Activated B cell treated with CpG ODN at 0.5 μM for 24 hours (primary cell): Measurements from ENCODE around the gene VAC14. TPM values are rescaled to one million over a fixed set of nuclear protein-coding genes. Genes with fewer than 3 reads are reported as not detected.

Experiments
- ATAC-seq: fragments of 200-7000 bp; cut with Tn5 transposase; one replicate; pipeline ENCODE4 v1.10.0; 2021; ENCODE audit warnings: low read depth, mild to moderate bottlenecking, moderate library complexity
- CTCF ChIA-PET: fragments of 350-600 bp; sonication (Branson Sonifier 250); formaldehyde crosslinking; loops from one replicate; lab custom pipeline; 2021; ENCODE audit warnings: antibody characterized with exemption; lab: Charles Lee
- POLR2A ChIA-PET: fragments of 350-600 bp; sonication (Branson Sonifier 250); formaldehyde crosslinking; loops from one replicate; lab custom pipeline; 2021; ENCODE audit warnings: antibody characterized with exemption; lab: Charles Lee
- DNase-seq: peaks from one replicate; pipeline ENCODE4 v3.0.0; 2022
- H3K27ac Mint-ChIP-seq: one replicate; pipeline ENCODE4 v1.8.0; 2020; ENCODE audit warnings: mixed read lengths
- H3K27me3 Mint-ChIP-seq: one replicate; pipeline ENCODE4 v1.8.0; 2021; ENCODE audit warnings: mixed read lengths
- H3K36me3 Mint-ChIP-seq: one replicate; pipeline ENCODE4 v1.8.0; 2021; ENCODE audit warnings: low read depth, mixed read lengths
- H3K4me1 Mint-ChIP-seq: one replicate; pipeline ENCODE4 v1.8.0; 2021; ENCODE audit warnings: mixed read lengths
- H3K4me3 Mint-ChIP-seq: one replicate; pipeline ENCODE4 v1.8.0; 2020; ENCODE audit warnings: mild to moderate bottlenecking, mixed read lengths
- H3K9me3 Mint-ChIP-seq: one replicate; pipeline ENCODE4 v1.8.0; 2020; ENCODE audit warnings: mixed read lengths
- intact Hi-C: fragments of 100-400 bp; cut with micrococcal nuclease; formaldehyde crosslinking; loops from one replicate; pipeline ENCODE4 v1.15.1; 2024
- total RNA-seq: library from RNA; stranded (reverse); gene quantifications from 2 replicates; pipeline ENCODE4 v1.2.3, GENCODE V29; 2022
- TF ChIP-seq, protein P1 (sequence below): fragments of 200-600 bp; IDR thresholded peaks from one replicate; pipeline ENCODE4 v1.8.0; 2022; ENCODE audit warnings: antibody characterized with exemption, mild to moderate bottlenecking

Gene VAC14
- total RNA-seq, 1 donor from 2014 or later: 53.4 TPM

DNA sequence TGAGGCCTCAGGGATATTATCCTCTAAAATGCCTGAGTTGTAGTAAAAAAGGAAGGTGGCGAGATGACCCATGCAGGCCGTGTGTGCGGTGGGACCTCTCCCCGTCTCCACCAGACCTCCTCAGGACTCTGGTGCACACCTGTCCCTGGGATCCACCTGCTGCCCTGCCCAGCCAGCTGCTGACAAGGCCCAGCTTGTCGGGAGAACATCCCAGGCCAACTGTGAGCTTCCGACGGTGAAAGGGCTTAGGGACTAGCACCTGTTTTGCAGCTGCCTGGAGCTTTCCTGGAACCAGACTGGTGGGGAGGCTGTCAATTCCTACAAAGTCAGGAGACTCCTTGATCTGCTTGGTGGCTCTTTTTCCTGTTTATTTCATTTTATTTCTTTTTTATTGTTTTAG lies 143.0 kb downstream of the VAC14 start:
- peaks cover 3% of the 10 kb centered on the region for H3K27me3 Mint-ChIP-seq
- no peak overlapping the region for H3K4me3 Mint-ChIP-seq
- H3K36me3 Mint-ChIP-seq: no peaks in the 10 kb centered on the region
- POLR2A ChIA-PET: no interaction called here
- CTCF ChIA-PET: no interaction called here
- no peak for DNase-seq
- no peaks in the 10 kb centered on the region for H3K9me3 Mint-ChIP-seq
- H3K27ac Mint-ChIP-seq: no peak overlapping the region
- intact Hi-C loops: loop anchor here (10.0 kb wide), 1 partner anchor 493 kb away; no protein-coding TSS in a partner anchor
- peaks cover 5% of the 10 kb centered on the region for H3K4me1 Mint-ChIP-seq
- ATAC-seq: no peak
- TF ChIP-seq, protein P1, sequence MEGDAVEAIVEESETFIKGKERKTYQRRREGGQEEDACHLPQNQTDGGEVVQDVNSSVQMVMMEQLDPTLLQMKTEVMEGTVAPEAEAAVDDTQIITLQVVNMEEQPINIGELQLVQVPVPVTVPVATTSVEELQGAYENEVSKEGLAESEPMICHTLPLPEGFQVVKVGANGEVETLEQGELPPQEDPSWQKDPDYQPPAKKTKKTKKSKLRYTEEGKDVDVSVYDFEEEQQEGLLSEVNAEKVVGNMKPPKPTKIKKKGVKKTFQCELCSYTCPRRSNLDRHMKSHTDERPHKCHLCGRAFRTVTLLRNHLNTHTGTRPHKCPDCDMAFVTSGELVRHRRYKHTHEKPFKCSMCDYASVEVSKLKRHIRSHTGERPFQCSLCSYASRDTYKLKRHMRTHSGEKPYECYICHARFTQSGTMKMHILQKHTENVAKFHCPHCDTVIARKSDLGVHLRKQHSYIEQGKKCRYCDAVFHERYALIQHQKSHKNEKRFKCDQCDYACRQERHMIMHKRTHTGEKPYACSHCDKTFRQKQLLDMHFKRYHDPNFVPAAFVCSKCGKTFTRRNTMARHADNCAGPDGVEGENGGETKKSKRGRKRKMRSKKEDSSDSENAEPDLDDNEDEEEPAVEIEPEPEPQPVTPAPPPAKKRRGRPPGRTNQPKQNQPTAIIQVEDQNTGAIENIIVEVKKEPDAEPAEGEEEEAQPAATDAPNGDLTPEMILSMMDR: no peak

DNA sequence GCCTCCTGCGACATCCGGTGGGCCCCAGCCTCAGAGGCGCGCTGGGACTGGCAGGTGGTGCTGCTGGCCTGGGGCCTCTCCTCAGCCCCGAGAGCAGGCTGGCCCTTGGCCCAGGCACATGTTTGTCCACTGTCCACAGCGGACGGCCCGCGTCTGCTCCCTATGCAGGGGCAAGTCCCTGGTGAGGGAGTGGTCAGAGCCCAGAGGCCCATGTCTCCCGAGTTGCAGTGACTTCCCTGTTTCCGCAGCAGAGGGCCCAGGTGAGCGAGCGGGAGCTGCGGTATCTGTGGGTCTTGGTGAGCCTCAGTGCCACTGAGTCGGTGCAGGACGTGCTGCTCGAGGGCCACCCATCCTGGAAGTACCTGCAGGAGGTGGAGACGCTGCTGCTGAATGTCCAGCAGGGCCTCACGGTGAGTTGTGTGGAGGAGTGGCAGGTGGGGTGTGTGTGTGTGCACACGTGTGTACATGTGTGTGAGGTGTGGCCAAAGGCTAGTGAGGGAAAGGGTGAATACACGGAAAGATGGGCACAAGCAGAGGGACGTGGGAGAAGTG lies 144.2 kb downstream of the VAC14 start:
- Mint-ChIP-seq H3K9me3 (no peaks in the 10 kb centered on the region), H3K27ac (no peak overlapping the region), H3K27me3 (peaks cover 3% of the 10 kb centered on the region), H3K4me3 (no peak overlapping the region), H3K36me3 (no peaks in the 10 kb centered on the region), H3K4me1 (peaks cover 5% of the 10 kb centered on the region)
- POLR2A ChIA-PET: no interaction called here
- CTCF ChIA-PET: no interaction called here
- ATAC-seq: no peak
- TF ChIP-seq, protein P1: no peak
- intact Hi-C loops: loop anchor here (10.0 kb wide), 1 partner anchor 492 kb away; no protein-coding TSS in a partner anchor
- DNase-seq: no peak

DNA sequence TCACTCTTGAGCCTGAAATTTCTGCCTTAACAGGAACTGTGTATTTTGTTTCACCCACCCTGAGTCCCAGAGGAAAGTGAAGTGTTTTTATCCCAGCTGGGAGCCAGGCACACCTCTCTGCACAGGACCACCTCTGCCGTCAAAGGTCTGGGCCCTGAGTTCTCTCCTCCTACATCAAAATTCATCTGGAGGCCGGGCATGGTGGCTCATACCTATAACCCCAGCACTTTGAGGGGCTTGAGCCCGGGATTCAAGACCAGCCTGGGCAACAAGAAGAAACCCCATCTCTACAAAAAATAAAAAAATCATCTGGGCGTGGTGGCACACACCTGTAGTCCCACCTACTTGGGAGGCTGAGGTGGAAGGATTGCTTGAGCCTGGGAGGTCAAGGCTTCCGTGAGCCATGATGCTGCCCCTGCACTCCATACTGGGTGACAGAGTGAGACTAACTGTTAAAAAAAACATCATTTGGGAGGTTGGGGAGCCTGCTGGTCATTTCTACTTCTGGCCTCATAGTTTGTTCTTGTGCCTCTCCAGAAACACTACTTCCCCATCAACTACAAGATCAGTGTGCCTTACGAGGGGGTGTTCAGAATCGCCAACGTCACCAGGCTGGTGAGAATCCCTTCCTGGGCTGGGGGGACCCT lies 144.8 kb downstream of the VAC14 start:
- ATAC-seq (no peak), DNase-seq (no peak)
- TF ChIP-seq, protein P1: no peak
- ChIA-PET CTCF (no interaction called here), POLR2A (no interaction called here)
- peaks cover 5% of the 10 kb centered on the region for H3K4me1 Mint-ChIP-seq
- intact Hi-C loops: loop anchor here (10.0 kb wide), 1 partner anchor 491 kb away; no protein-coding TSS in a partner anchor
- H3K27ac Mint-ChIP-seq: no peak overlapping the region
- no peaks in the 10 kb centered on the region for H3K9me3 Mint-ChIP-seq
- no peak overlapping the region for H3K4me3 Mint-ChIP-seq
- peaks cover 3% of the 10 kb centered on the region for H3K27me3 Mint-ChIP-seq
- H3K36me3 Mint-ChIP-seq: no peaks in the 10 kb centered on the region

DNA sequence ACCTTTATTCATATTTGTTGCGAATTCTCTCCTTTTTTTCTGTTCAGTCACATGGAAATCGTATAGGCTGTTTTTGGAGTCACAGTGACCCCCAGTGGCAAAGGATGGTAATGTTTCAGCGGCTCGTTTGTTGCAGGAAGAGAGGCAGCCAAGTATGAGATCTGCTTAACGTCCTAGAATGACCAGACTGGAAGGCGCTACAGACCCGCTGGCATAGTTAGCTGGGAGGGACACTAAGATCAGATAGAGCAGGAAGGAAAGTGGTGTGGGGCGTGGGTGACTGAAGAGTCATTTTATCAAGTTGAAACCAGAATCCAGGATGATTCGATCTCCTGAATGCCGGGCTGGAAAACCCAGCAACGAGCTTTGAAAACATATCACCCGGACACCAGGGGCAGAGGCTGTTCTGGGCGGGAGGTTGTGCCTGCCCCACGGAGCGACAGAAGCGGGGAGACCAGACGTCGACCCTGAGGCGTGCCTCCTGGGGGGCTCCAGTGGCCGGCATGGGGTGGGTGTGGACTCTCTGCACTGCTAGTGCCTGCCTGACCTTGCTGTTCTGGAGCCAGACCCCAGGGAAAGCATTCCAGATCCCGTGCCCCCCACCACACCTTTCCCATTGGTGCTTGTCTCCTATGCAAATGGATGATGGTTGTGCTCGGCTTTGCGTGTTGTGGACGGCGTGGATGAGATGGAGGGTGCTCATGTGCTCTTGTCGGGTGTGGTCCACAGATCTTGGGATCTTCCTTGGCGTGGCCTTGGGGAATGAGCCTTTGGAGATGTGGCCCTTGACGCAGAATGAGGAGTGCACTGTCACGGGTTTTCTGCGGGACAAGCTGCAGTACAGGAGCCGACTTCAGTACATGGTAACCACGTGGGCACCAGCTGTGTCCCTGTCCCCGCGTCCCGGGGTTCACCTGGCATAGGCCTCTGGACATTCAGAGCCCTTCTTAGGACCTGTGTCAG lies 146.9 kb downstream of the VAC14 start:
- POLR2A ChIA-PET: interaction anchor here (0.5 kb wide), 1 partner anchor 1799 kb away, joined by 4 read pairs; no protein-coding TSS in a partner anchor
- Mint-ChIP-seq H3K4me1 (peaks cover 5% of the 10 kb centered on the region), H3K36me3 (no peaks in the 10 kb centered on the region), H3K9me3 (no peaks in the 10 kb centered on the region), H3K27ac (no peak overlapping the region), H3K27me3 (peaks cover 3% of the 10 kb centered on the region), H3K4me3 (no peak overlapping the region)
- peak; percentile 82 for ATAC-seq
- DNase-seq: peak; percentile 61
- TF ChIP-seq, protein P1: peak; percentile 20
- CTCF ChIA-PET: interaction anchor here (0.9 to 2.4 kb wide), 2 partner anchors 11 to 323 kb away, joined by 3 to 9 read pairs; no protein-coding TSS in a partner anchor
- intact Hi-C loops: loop anchor here (1.0 to 10.0 kb wide), 5 partner anchors 147 to 858 kb away; no protein-coding TSS in a partner anchor
